CD4-positive, CD25-positive, alpha-beta regulatory T cell (primary cell): Measurements from ENCODE around the gene IL31RA. TPM values are rescaled to one million over a fixed set of nuclear protein-coding genes. Genes with fewer than 3 reads are reported as not detected.
"Not testable (repeated sequence)": the region's sequence is repeated elsewhere in the genome, so short reads cannot be mapped to it uniquely, and the experiment has no call there.

Experiments
- ATAC-seq, 2 donors: fragments of 150-1000 bp; cut with Tn5 transposase; one replicate each; pipeline ENCODE4 v1.10.0; 2021; ENCODE audit warnings: low read depth in 2 of 2, moderate number of reproducible peaks in 2 of 2, moderate library complexity in 1 of 2
- DNase-seq, 3 donors: peaks; one replicate each; pipeline versions ENCODE4 v3.0.0 to v3.0.0-alpha.2; 2012 to 2022; ENCODE audit warnings: mixed read lengths in 1 of 3
- H3K27ac ChIP-seq: one replicate; pipeline ENCODE4 v1.7.0; 2013; ENCODE audit warnings: mild to moderate bottlenecking, low read length; ENCODE audit not compliant: insufficient read depth, poor library complexity, severe bottlenecking
- H3K27me3 ChIP-seq: one replicate; pipeline ENCODE4 v1.7.0; 2013; ENCODE audit warnings: low read length; ENCODE audit not compliant: control insufficient read depth, insufficient read depth
- H3K36me3 ChIP-seq: one replicate; pipeline ENCODE4 v1.7.0; 2013; ENCODE audit warnings: mild to moderate bottlenecking, low read length, moderate library complexity; ENCODE audit not compliant: control insufficient read depth, insufficient read depth
- H3K4me1 ChIP-seq: 2 replicates; pipeline ENCODE4 v1.7.0; 2013; ENCODE audit warnings: mild to moderate bottlenecking, low read length; ENCODE audit not compliant: insufficient read depth, control insufficient read depth, poor library complexity, severe bottlenecking
- H3K4me3 ChIP-seq: one replicate; pipeline ENCODE4 v1.7.0; 2013; ENCODE audit warnings: low read depth, mild to moderate bottlenecking, low read length, moderate library complexity
- H3K9me3 ChIP-seq, 2 experiments: 1 replicate in 1 of 2; 2 replicates in 1 of 2; pipeline ENCODE4 v1.7.0; 2013; ENCODE audit warnings: low read length in 2 of 2, mild to moderate bottlenecking in 1 of 2, moderate library complexity in 1 of 2; ENCODE audit not compliant: control insufficient read depth in 2 of 2
- H3K27ac Mint-ChIP-seq, 3 donors: one replicate each; pipeline ENCODE4 v1.8.0; 2020 to 2022; ENCODE audit warnings: mild to moderate bottlenecking in 3 of 3, mixed read lengths in 3 of 3, moderate library complexity in 2 of 3
- H3K27me3 Mint-ChIP-seq: one replicate; pipeline ENCODE4 v1.8.0; 2022; ENCODE audit warnings: mild to moderate bottlenecking, mixed read lengths
- H3K36me3 Mint-ChIP-seq: one replicate; pipeline ENCODE4 v1.8.0; 2020; ENCODE audit warnings: mixed read lengths
- H3K4me1 Mint-ChIP-seq, 4 donors: one replicate each; pipeline ENCODE4 v1.8.0; 2020 to 2022; ENCODE audit warnings: mixed read lengths in 4 of 4, mild to moderate bottlenecking in 1 of 4
- H3K4me3 Mint-ChIP-seq, 4 donors: one replicate each; pipeline ENCODE4 v1.8.0; 2020 to 2022; ENCODE audit warnings: mild to moderate bottlenecking in 4 of 4, mixed read lengths in 4 of 4, moderate library complexity in 3 of 4
- H3K9me3 Mint-ChIP-seq, 7 donors: one replicate each; pipeline ENCODE4 v1.8.0; 2020 to 2022; ENCODE audit warnings: mixed read lengths in 7 of 7, mild to moderate bottlenecking in 3 of 7, moderate library complexity in 2 of 7
- polyA plus RNA-seq, 4 donors: library from polyadenylated mRNA; unstranded; fragments of 300-500 nt; fragmentation: Illumina TruSeq; gene quantifications; one replicate each; pipeline ENCODE4 v1.2.3, GENCODE V29; 2021
- total RNA-seq: library from RNA; stranded (reverse); gene quantifications from one replicate; pipeline ENCODE4 v1.2.3, GENCODE V29; 2022

The IL31RA gene
- total and polyA plus RNA-seq, 5 donors from 2014 or later = not detected

DNA sequence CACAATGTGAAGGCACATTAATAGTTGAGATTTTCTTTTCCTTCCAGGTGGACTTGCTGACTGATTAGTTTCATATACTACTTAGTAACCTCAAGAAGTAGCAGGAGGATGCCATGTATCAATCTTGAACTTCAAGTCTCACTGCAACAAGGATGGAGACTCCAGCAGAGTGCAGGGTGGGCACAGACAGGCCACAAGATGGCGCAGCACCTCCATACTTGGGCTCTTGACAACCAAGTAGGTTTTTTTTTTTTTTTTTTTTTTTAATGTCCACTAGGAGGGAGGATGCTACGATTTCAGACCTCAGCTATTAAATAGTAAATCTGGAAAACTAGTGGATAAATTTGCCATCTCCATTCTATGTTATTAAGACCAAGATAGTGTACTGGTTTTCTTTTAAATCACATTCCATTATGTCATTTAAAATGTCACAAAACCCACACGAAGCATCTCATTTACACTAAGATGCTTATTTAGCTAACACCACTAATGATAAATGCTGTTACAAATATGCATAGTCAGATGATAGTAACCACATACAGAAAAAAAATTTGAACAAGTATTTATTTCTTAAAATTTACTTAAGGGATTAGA is 85.0 kb downstream of the IL31RA start:
- no peaks in the 10 kb centered on the region for H3K27me3 ChIP-seq
- H3K27ac ChIP-seq = peak overlapping the region; percentile 2
- H3K36me3 ChIP-seq = peaks cover 17% of the 10 kb centered on the region
- H3K9me3 ChIP-seq = no peaks in the 10 kb centered on the region
- no peak overlapping the region for H3K4me3 ChIP-seq
- DNase-seq (peak; percentile 59 to 87 (median 73)), ATAC-seq (peak; percentile 76 to 80)
- peaks cover 18 to 35% (median 26%) of the 10 kb centered on the region in 4 donors for H3K4me1 Mint-ChIP-seq
- H3K9me3 Mint-ChIP-seq = no peaks in the 10 kb centered on the region
- H3K36me3 Mint-ChIP-seq = peaks cover 17% of the 10 kb centered on the region
- H3K27ac Mint-ChIP-seq = no peak overlapping the region
- H3K27me3 Mint-ChIP-seq = no peaks in the 10 kb centered on the region
- H3K4me1 ChIP-seq = peaks cover 8% of the 10 kb centered on the region
- H3K4me3 Mint-ChIP-seq = no peak overlapping the region

DNA sequence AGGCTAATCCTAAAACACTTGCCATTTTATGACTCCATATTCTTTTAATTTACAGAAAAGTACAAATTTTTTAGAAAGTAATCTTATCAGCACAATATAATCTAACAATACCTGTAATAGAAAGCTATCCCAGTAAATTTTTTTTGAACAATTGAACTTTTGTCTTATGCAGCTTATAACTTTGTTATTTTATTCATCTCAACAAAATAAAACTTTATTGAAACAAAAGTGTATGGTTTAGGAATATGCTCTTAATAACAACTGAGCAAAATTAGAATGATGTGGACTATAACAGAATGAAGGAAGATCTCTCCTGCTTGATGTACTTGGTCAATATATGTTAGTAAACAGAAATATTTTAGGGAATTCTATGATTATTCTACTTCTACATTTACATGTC is 86.4 kb downstream of the IL31RA start:
- H3K36me3 Mint-ChIP-seq = peaks cover 24% of the 10 kb centered on the region
- H3K36me3 ChIP-seq = peaks cover 30% of the 10 kb centered on the region

DNA sequence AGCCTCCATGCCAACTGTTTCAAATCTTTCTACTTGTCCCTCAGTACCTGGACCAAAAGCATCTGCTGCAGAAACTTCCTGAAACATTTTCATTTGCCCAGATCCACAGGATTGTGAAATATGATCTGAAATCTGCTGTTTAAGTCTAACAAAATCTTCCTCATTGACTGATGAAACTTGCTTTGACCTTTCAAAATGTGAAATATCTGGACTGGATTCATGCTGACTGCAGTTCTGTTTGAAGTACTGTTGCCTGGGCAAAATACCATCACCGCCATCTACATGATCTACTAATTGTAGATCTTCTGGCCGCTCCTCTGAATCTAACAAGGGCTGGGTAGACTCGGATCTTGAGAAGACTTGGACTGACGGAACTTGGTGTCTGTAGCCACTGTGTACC is 90.0 kb downstream of the IL31RA start:
- H3K9me3 ChIP-seq, H3K4me1 ChIP-seq, H3K4me3 Mint-ChIP-seq, H3K27me3 ChIP-seq, ATAC-seq, H3K27ac ChIP-seq, DNase-seq, H3K27me3 Mint-ChIP-seq, H3K4me3 ChIP-seq, H3K9me3 Mint-ChIP-seq: not testable (repeated sequence)
- peak overlapping the region in 2 of 3 donors; percentile 35 to 71 for H3K27ac Mint-ChIP-seq
- H3K4me1 Mint-ChIP-seq = peaks cover 24 to 49% (median 39%) of the 10 kb centered on the region in 4 donors
- peaks cover 38% of the 10 kb centered on the region for H3K36me3 Mint-ChIP-seq
- peaks cover 55% of the 10 kb centered on the region for H3K36me3 ChIP-seq

More for the DNA sequence above, 86.4 kb downstream of the IL31RA start:
- H3K4me1 ChIP-seq, DNase-seq, H3K27ac Mint-ChIP-seq, H3K4me3 ChIP-seq, H3K27me3 ChIP-seq, H3K27me3 Mint-ChIP-seq, H3K4me3 Mint-ChIP-seq, H3K9me3 Mint-ChIP-seq, ATAC-seq, H3K27ac ChIP-seq, H3K9me3 ChIP-seq: not testable (repeated sequence)
- peaks cover 19 to 41% (median 27%) of the 10 kb centered on the region in 4 donors for H3K4me1 Mint-ChIP-seq

DNA sequence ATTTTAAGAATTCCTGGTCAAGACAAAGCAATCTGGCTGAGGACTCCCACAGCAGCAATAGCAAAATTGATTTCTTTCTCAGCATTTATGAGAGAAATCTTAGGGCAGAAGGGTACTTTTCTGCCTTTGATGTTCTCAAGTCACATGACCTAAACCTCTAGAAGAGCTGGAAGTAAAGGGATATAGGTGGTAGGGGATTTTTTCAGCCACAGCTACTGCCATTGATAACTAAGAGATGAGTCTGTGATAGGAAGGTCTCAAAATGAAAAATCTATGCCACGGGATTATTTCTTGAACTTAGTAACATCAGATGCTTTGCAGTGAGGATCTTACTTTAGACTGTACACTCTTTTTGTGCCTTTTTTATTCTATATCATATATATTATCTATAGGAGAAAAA is 108.1 kb downstream of the IL31RA start:
- H3K4me3 Mint-ChIP-seq = no peak overlapping the region
- peak overlapping the region in 1 of 3 donors; percentile 27 for H3K27ac Mint-ChIP-seq
- peaks cover 9 to 20% (median 13%) of the 10 kb centered on the region in 4 donors for H3K4me1 Mint-ChIP-seq
- Histone ChIP-seq H3K4me1 (no peaks in the 10 kb centered on the region), H3K9me3 (no peaks in the 10 kb centered on the region), H3K36me3 (peaks cover 93% of the 10 kb centered on the region), H3K4me3 (no peak overlapping the region), H3K27ac (no peak overlapping the region), H3K27me3 (no peaks in the 10 kb centered on the region)
- ATAC-seq = no peak
- H3K9me3 Mint-ChIP-seq = no peaks in the 10 kb centered on the region
- no peaks in the 10 kb centered on the region for H3K27me3 Mint-ChIP-seq
- peaks cover 46% of the 10 kb centered on the region for H3K36me3 Mint-ChIP-seq
- no peak for DNase-seq

DNA sequence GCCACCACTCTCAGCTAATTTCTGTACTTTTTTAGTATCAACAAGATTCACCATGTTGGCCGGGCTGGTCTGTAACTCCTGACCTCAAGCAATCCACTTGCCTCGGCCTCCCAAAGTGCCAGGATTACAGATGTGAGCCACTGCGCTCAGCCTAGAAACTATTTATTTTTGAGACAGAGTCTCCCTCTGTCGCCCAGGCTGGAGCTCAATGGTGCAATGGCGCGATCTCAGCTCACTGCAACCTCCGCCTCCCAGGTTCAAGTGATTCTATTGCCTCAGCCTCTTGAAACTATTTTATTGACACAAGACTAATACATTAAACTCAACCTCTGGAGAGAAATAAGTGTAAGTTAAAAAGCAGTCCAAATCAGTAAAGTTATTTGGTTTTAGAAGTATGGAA is 109.6 kb downstream of the IL31RA start:
- H3K27ac ChIP-seq = no peak overlapping the region
- H3K4me3 ChIP-seq = no peak overlapping the region
- H3K27me3 Mint-ChIP-seq = no peaks in the 10 kb centered on the region
- H3K27ac Mint-ChIP-seq = peak overlapping the region in 2 of 3 donors; percentile 41 to 47
- H3K4me1 Mint-ChIP-seq = peaks cover 10 to 25% (median 19%) of the 10 kb centered on the region in 4 donors
- H3K27me3 ChIP-seq = no peaks in the 10 kb centered on the region
- ATAC-seq (no peak), DNase-seq (no peak)
- no peak overlapping the region for H3K4me3 Mint-ChIP-seq
- H3K4me1 ChIP-seq = no peaks in the 10 kb centered on the region
- no peaks in the 10 kb centered on the region for H3K9me3 Mint-ChIP-seq
- H3K36me3 ChIP-seq = peaks cover 88% of the 10 kb centered on the region
- H3K36me3 Mint-ChIP-seq = peaks cover 35% of the 10 kb centered on the region
- H3K9me3 ChIP-seq = no peaks in the 10 kb centered on the region

DNA sequence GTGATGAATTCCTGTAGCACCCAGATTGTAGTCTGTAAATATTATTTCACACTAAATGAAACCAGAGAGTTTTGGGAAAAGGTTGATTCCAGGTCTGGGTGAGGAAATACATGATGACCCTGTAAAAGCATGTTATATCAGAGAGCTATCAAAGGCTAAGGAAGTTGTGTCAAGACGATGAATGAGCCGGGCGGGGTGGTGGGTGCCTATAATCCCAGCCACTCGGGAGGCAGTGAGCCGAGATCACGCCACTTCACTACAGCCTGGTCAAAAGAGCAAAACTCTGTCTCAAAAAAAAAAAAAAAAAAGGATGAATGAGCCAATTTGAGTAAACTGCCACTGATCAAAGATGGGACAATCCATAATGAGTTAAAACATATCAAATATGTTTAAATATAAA is 114.4 kb downstream of the IL31RA start:
- H3K36me3 Mint-ChIP-seq = peaks cover 27% of the 10 kb centered on the region
- Histone ChIP-seq H3K27me3 (no peaks in the 10 kb centered on the region), H3K36me3 (peaks cover 74% of the 10 kb centered on the region), H3K4me3 (no peak overlapping the region), H3K9me3 (no peaks in the 10 kb centered on the region), H3K27ac (no peak overlapping the region), H3K4me1 (no peaks in the 10 kb centered on the region)
- H3K4me3 Mint-ChIP-seq = no peak overlapping the region
- no peak for ATAC-seq
- peaks cover 20 to 40% (median 27%) of the 10 kb centered on the region in 4 donors for H3K4me1 Mint-ChIP-seq
- H3K9me3 Mint-ChIP-seq = no peaks in the 10 kb centered on the region
- peak overlapping the region in 1 of 3 donors; percentile 63 for H3K27ac Mint-ChIP-seq
- no peaks in the 10 kb centered on the region for H3K27me3 Mint-ChIP-seq
- DNase-seq = no peak

DNA sequence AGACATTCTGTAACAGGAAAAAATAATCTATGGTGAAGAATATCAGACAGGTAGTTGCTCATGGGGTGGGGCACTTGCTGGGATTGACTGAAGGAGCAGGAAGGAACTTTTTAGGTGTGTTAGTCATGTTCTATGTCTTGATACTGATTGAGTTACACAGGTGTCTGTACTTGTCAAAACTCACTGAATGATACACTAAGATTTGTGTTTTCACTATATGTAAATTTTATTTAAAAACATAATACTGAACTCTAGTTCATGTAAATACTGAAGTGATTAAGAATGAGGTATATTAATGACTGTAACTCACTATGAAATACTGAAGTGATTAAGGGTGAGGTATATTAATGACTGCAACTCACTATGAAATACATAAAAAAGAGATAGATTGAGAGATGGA is 115.1 kb downstream of the IL31RA start:
- H3K9me3 ChIP-seq = no peaks in the 10 kb centered on the region
- H3K36me3 ChIP-seq = peaks cover 67% of the 10 kb centered on the region
- peaks cover under 1% of the 10 kb centered on the region for H3K4me1 ChIP-seq
- peaks cover 24 to 45% (median 33%) of the 10 kb centered on the region in 4 donors for H3K4me1 Mint-ChIP-seq
- peak overlapping the region in 1 of 3 donors; percentile 15 for H3K27ac Mint-ChIP-seq
- no peak for DNase-seq
- H3K27me3 Mint-ChIP-seq = no peaks in the 10 kb centered on the region
- ATAC-seq = no peak
- peaks cover 19% of the 10 kb centered on the region for H3K36me3 Mint-ChIP-seq
- H3K4me3 Mint-ChIP-seq = no peak overlapping the region
- no peaks in the 10 kb centered on the region for H3K27me3 ChIP-seq
- H3K4me3 ChIP-seq = no peak overlapping the region
- H3K9me3 Mint-ChIP-seq = no peaks in the 10 kb centered on the region
- H3K27ac ChIP-seq = no peak overlapping the region

DNA sequence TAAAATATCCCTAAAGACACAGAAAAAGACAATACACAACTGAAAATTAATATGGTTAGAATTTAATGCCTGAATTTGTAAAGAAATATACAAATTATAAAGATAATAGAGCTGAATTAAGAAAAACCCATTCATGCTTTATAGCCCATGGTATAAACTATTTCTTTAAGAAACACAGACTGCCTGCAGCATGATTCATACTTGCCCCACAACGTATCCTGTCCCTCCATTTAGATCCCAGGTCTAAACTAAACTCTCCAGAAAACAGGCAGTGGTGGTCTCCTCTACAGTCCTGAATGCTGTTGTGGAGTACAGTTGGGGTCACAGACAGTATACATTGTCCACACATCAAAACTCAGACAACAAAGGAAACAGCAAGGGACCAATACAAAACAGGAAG is 118.8 kb downstream of the IL31RA start:
- Mint-ChIP-seq H3K9me3 (no peaks in the 10 kb centered on the region), H3K27me3 (no peaks in the 10 kb centered on the region), H3K27ac (peak overlapping the region in 2 of 3 donors; percentile 78 to 98), H3K36me3 (peaks cover 23% of the 10 kb centered on the region), H3K4me3 (peak overlapping the region in 2 of 4 donors; percentile 3 to 17), H3K4me1 (peaks cover 26 to 66% (median 39%) of the 10 kb centered on the region in 4 donors)
- no peak for ATAC-seq
- Histone ChIP-seq H3K9me3 (no peaks in the 10 kb centered on the region), H3K36me3 (peaks cover 49% of the 10 kb centered on the region), H3K4me3 (no peak overlapping the region), H3K4me1 (peaks cover 11% of the 10 kb centered on the region), H3K27ac (no peak overlapping the region), H3K27me3 (no peaks in the 10 kb centered on the region)
- no peak for DNase-seq
